Mammary epithelial cell (primary cell): ENCODE measurements around the gene LCE1D.

Experiments
- CTCF ChIP-seq, 2 donors: IDR thresholded peaks in 1 of 2; conservative IDR thresholded peaks in 1 of 2; 2 replicates each; pipeline ENCODE4 v1.5.1; 2011 to 2012; ENCODE audit warnings: inconsistent platforms in 2 of 2, low read length in 2 of 2, mild to moderate bottlenecking in 2 of 2, control low read depth in 1 of 2, low read depth in 1 of 2; ENCODE audit not compliant: insufficient read depth in 1 of 2; ENCODE audit errors: extremely low read depth in 1 of 2
- EZH2 ChIP-seq: IDR thresholded peaks from 2 replicates; pipeline ENCODE4 v1.6.1; 2012; ENCODE audit warnings: low read length, inconsistent platforms, borderline replicate concordance

- TF ChIP-seq CTCF (conservative IDR thresholded peaks at IDR 0.05 in 1 of 2, IDR thresholded peaks at IDR 0.05 in 1 of 2; ENCODE audit: extremely low read depth in 1 of 2, insufficient read depth in 1 of 2, low read depth in 1 of 2, low read length in 2 of 2), result no peak
- no peak for TF ChIP-seq EZH2
These were observed 48.7 kb upstream of the LCE1D start for GRCh38 chr1:152747831-152748230.
